GM12878 (cell line): Measurements from ENCODE around the gene AP3D1. TPM values are rescaled to one million over a fixed set of nuclear protein-coding genes. Genes with fewer than 3 reads are reported as not detected.

Source experiments
- ATAC-seq: fragments of 200-7000 bp; cut with Tn5 transposase; 3 replicates; pipeline ENCODE4 v1.9.1; 2020; ENCODE audit warnings: mild to moderate bottlenecking, moderate library complexity
- BruUV-seq: library from RNA; stranded (reverse); fragments of 400-500 nt; replicated peaks from 2 replicates; lab custom pipeline; 2021; lab: Mats Ljungman, UMichigan
- CTCF ChIA-PET: fragments of 300-600 bp; sonication (Branson Sonifier 250); formaldehyde crosslinking; extraction: SDS; loops from one replicate; lab custom pipeline; 2021; ENCODE audit warnings: inconsistent platforms; lab: Yijun Ruan, JAX
- POLR2A ChIA-PET: fragments of 350-600 bp; formaldehyde crosslinking; extraction: SDS; loops from one replicate; lab custom pipeline; 2021; ENCODE audit warnings: inconsistent platforms; lab: Charles Lee
- RAD21 ChIA-PET: fragments of 300-600 bp; sonication (Branson Sonifier 250); formaldehyde crosslinking; loops from one replicate; lab custom pipeline; 2023; ENCODE audit warnings: antibody characterized with exemption; ENCODE audit not compliant: unreplicated experiment; lab: Charles Lee
- SMC1A ChIA-PET: fragments of 300-600 bp; sonication (Branson Sonifier 250); formaldehyde crosslinking; loops from one replicate; lab custom pipeline; 2023; ENCODE audit not compliant: unreplicated experiment, uncharacterized antibody; lab: Charles Lee
- DNase-seq: peaks from one replicate; pipeline ENCODE4 v3.0.0-alpha.2; 2011; ENCODE audit warnings: low read depth, low spot score
- FAIRE-seq: peaks from 3 replicates; lab custom pipeline; 2011; peaks lifted over from hg19 to GRCh38; lab: Jason Lieb, UNC
- H2AFZ ChIP-seq: 2 replicates; pipeline ENCODE4 v1.6.0; 2011; ENCODE audit warnings: low read depth, low read length, control low read depth; ENCODE audit not compliant: control insufficient read depth
- H3K27ac ChIP-seq: 2 replicates; pipeline ENCODE4 v1.5.1; 2011; ENCODE audit warnings: control low read depth; ENCODE audit not compliant: control insufficient read depth, insufficient read depth
- H3K27me3 ChIP-seq, 2 experiments: replicated peaks in 1 of 2; 2 replicates each; pipeline versions ENCODE4 v1.6.0 to v1.6.1; 2011; ENCODE audit warnings: low read length in 1 of 2; ENCODE audit not compliant: control insufficient read depth in 2 of 2, insufficient read depth in 2 of 2
- H3K36me3 ChIP-seq, 2 experiments: 2 replicates each; pipeline ENCODE4 v1.5.1; 2011; ENCODE audit warnings: low read length in 1 of 2; ENCODE audit not compliant: control insufficient read depth in 2 of 2, insufficient read depth in 2 of 2
- H3K4me1 ChIP-seq: 2 replicates; pipeline ENCODE4 v1.6.1; 2011; ENCODE audit warnings: mild to moderate bottlenecking, low read length, moderate library complexity, mixed read lengths; ENCODE audit not compliant: control insufficient read depth, insufficient read depth
- H3K4me2 ChIP-seq: 2 replicates; pipeline ENCODE4 v1.6.0; 2011; ENCODE audit warnings: control low read depth; ENCODE audit not compliant: control insufficient read depth, insufficient read depth
- H3K4me3 ChIP-seq: fragments of 200-600 bp; sonication (generic); 2 replicates; pipeline ENCODE4 v1.5.1; 2016
- H3K79me2 ChIP-seq: 2 replicates; pipeline ENCODE4 v1.6.0; 2011; ENCODE audit warnings: low read length; ENCODE audit not compliant: control insufficient read depth, insufficient read depth
- H3K9ac ChIP-seq: 2 replicates; pipeline ENCODE4 v1.8.0; 2011; ENCODE audit warnings: low read length, control low read depth, mixed read lengths; ENCODE audit not compliant: control insufficient read depth, insufficient read depth
- H3K9me3 ChIP-seq: replicated peaks from 3 replicates; pipeline ENCODE4 v1.5.1; 2011; ENCODE audit warnings: mild to moderate bottlenecking, low read length; ENCODE audit not compliant: control insufficient read depth, insufficient read depth
- H4K20me1 ChIP-seq: 2 replicates; pipeline ENCODE4 v1.6.0; 2011; ENCODE audit not compliant: control insufficient read depth, insufficient read depth
- ATF7 ChIP-seq: fragments of 450-650 bp; IDR thresholded peaks from 2 replicates; pipeline ENCODE4 v1.6.1; 2016; ENCODE audit warnings: low read depth, mild to moderate bottlenecking
- EED ChIP-seq: sonication (generic); IDR thresholded peaks from 2 replicates; pipeline ENCODE4 v1.6.1; 2016; ENCODE audit warnings: antibody characterized with exemption, low read depth
- GATAD2B ChIP-seq: fragments of 450-650 bp; conservative IDR thresholded peaks from 2 replicates; pipeline ENCODE4 v1.6.1; 2017; ENCODE audit warnings: low read depth, mild to moderate bottlenecking, moderate library complexity
- MTA2 ChIP-seq: fragments of 450-650 bp; IDR thresholded peaks from 2 replicates; pipeline ENCODE4 v1.6.1; 2016; ENCODE audit warnings: low read depth, mild to moderate bottlenecking, moderate library complexity
- NBN ChIP-seq: fragments of 450-650 bp; IDR thresholded peaks from 2 replicates; pipeline ENCODE4 v1.6.1; 2016
- PKNOX1 ChIP-seq: fragments of 450-650 bp; IDR thresholded peaks from 2 replicates; pipeline ENCODE4 v1.6.1; 2016; ENCODE audit warnings: mild to moderate bottlenecking
- RCOR1 ChIP-seq: conservative IDR thresholded peaks from 2 replicates; pipeline ENCODE4 v1.6.1; 2012; ENCODE audit warnings: low read depth, low read length, improper control_type of control experiment
- RELB ChIP-seq: fragments of 450-650 bp; IDR thresholded peaks from 2 replicates; pipeline ENCODE4 v1.6.1; 2017; ENCODE audit warnings: low read depth, mild to moderate bottlenecking, moderate library complexity
- TCF3 ChIP-seq: IDR thresholded peaks from 2 replicates; pipeline ENCODE4 v1.6.1; 2012; ENCODE audit warnings: low read depth, mild to moderate bottlenecking, low read length, borderline replicate concordance; ENCODE audit not compliant: insufficient read depth
- ZNF217 ChIP-seq: fragments of 450-650 bp; IDR thresholded peaks from 2 replicates; pipeline ENCODE4 v1.6.1; 2017; ENCODE audit warnings: antibody characterized with exemption, mild to moderate bottlenecking
- WGBS: methylation state at CpG from one replicate; pipeline ENCODE4 v1.1.6; 2016; ENCODE audit warnings: low lambda C conversion rate; ENCODE audit not compliant: insufficient replicate concordance, insufficient coverage; ENCODE audit errors: missing lambda C conversion rate; 5-methylcytosine and 5-hydroxymethylcytosine counted together
- in situ Hi-C: fragments of 300-500 bp; cut with MboI; formaldehyde crosslinking; loops from 9 replicates; pipeline ENCODE4 v1.14.3; 2018; ENCODE audit warnings: mixed read lengths
- intact Hi-C: fragments of 100-400 bp; cut with micrococcal nuclease; formaldehyde crosslinking; loops from one replicate; pipeline ENCODE4 v1.14.2; 2022; ENCODE audit not compliant: unreplicated experiment
- polyA plus RNA-seq, 11 experiments: library from polyadenylated mRNA; depleted of rRNA in 4 of 11; unstranded in 6 of 11; stranded (reverse) in 5 of 11; fragments of >200 nt; fragmentation: Nextera tagmentation in 4 of 11; fragmentation: Illumina TruSeq in 1 of 11; extraction: Ambion mirVana in 4 of 11; extraction: Trizol in 1 of 11; gene quantifications; 1 replicate in 1 of 11; 2 replicates in 10 of 11; pipeline versions ENCODE4 v1.2.1 to v1.2.3, GENCODE V29; 2011 to 2016; ENCODE audit warnings: inconsistent platforms in 2 of 11, missing spikeins in 2 of 11, low read depth in 1 of 11
- total RNA-seq, 4 experiments: library from RNA; depleted of rRNA in 3 of 4; stranded (reverse); fragments of >200 nt in 3 of 4; fragmentation: Illumina TruSeq in 1 of 4; extraction: Trizol in 1 of 4; gene quantifications; 2 replicates each; pipeline versions ENCODE4 v1.2.1 to v1.2.3, GENCODE V29; 2013 to 2021
- TF ChIP-seq, protein P1 (sequence below): IDR thresholded peaks from 2 replicates; pipeline ENCODE4 v1.6.1; 2011; ENCODE audit warnings: borderline replicate concordance, low read depth, mild to moderate bottlenecking, moderate library complexity, low read length; ENCODE audit not compliant: insufficient read depth, poor library complexity, severe bottlenecking
- TF ChIP-seq, protein P2 (sequence below): fragments of 450-650 bp; IDR thresholded peaks from 2 replicates; pipeline ENCODE4 v1.6.1; 2017; ENCODE audit warnings: mild to moderate bottlenecking, moderate library complexity

Gene AP3D1
- total and polyA plus RNA-seq, 10 of the 15 experiments (the other 5 are each of a cell fraction or from before 2014, with no cell fraction given), result 1.5 to 108 (median 59.1) TPM

- peaks cover 14% of the 10 kb centered on the region for H4K20me1 ChIP-seq
- ChIA-PET SMC1A (interaction anchor here (0.9 to 2.5 kb wide), 12 partner anchors 9 to 148 kb away, joined by 3 to 15 read pairs (median 4); no protein-coding TSS in a partner anchor), CTCF (interaction anchor here (0.9 to 3.0 kb wide), 13 partner anchors 8 to 124 kb away, joined by 3 to 27 read pairs (median 4); no protein-coding TSS in a partner anchor), POLR2A (interaction anchor here (0.5 to 6.0 kb wide), 23 partner anchors 8 to 1936 kb away, joined by 3 to 110 read pairs (median 4); partner anchors contain the start of genes AP3D1 and MOB3A), RAD21 (interaction anchor here (0.9 to 2.7 kb wide), 16 partner anchors 8 to 195 kb away, joined by 3 to 17 read pairs (median 4); partner anchors contain the start of gene IZUMO4)
- peak overlapping the region; percentile 86 for H3K27ac ChIP-seq
- no peaks in the 10 kb centered on the region for H3K9me3 ChIP-seq
- H3K9ac ChIP-seq, result peak overlapping the region; percentile 62
- in situ Hi-C loops (no loop called here), intact Hi-C loops (loop anchor here (2.0 to 5.0 kb wide), 2 partner anchors 39 to 155 kb away; no protein-coding TSS in a partner anchor)
- H3K79me2 ChIP-seq, result peaks cover 50% of the 10 kb centered on the region
- peak overlapping the region; percentile 58 for H3K4me2 ChIP-seq
- peak overlapping the region; percentile 37; the same call in 1 of the 2 replicates for H3K4me3 ChIP-seq
- peak; percentile 57 for FAIRE-seq
- peak; percentile 33 for ATAC-seq
- no TSS peak for BruUV-seq
- H3K27me3 ChIP-seq, result no peaks in the 10 kb centered on the region
- WGBS, result 8% methylated on average over 18 of the region's 18 CpGs
- peaks cover 55% of the 10 kb centered on the region for H3K4me1 ChIP-seq
- H2AFZ ChIP-seq, result peak overlapping the region; percentile 46
- DNase-seq, result peak; percentile 72
- peaks cover 0 to 2% of the 10 kb centered on the region in 2 experiments; a peak in 2 of 4 replicates for H3K36me3 ChIP-seq
- TF ChIP-seq MTA2 (peak; percentile 74), NBN (peak; percentile 76), GATAD2B (peak; percentile 98), ZNF217 (peak; percentile 22; the same call in 1 of the 2 replicates), ATF7 (peak; percentile 39), TCF3 (peak; percentile 76; the same call in 1 of the 2 replicates), EED (peak; percentile 59; the same call in 1 of the 2 replicates), RELB (peak; percentile 84), RCOR1 (0 out of 2 replicates have a peak, but pooled peaks have one; percentile 68), PKNOX1 (0 out of 2 replicates have a peak, but pooled peaks have one; percentile 1)
- TF ChIP-seq, protein P1, sequence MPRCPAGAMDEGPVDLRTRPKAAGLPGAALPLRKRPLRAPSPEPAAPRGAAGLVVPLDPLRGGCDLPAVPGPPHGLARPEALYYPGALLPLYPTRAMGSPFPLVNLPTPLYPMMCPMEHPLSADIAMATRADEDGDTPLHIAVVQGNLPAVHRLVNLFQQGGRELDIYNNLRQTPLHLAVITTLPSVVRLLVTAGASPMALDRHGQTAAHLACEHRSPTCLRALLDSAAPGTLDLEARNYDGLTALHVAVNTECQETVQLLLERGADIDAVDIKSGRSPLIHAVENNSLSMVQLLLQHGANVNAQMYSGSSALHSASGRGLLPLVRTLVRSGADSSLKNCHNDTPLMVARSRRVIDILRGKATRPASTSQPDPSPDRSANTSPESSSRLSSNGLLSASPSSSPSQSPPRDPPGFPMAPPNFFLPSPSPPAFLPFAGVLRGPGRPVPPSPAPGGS, result peak; percentile 75
- TF ChIP-seq, protein P2, sequence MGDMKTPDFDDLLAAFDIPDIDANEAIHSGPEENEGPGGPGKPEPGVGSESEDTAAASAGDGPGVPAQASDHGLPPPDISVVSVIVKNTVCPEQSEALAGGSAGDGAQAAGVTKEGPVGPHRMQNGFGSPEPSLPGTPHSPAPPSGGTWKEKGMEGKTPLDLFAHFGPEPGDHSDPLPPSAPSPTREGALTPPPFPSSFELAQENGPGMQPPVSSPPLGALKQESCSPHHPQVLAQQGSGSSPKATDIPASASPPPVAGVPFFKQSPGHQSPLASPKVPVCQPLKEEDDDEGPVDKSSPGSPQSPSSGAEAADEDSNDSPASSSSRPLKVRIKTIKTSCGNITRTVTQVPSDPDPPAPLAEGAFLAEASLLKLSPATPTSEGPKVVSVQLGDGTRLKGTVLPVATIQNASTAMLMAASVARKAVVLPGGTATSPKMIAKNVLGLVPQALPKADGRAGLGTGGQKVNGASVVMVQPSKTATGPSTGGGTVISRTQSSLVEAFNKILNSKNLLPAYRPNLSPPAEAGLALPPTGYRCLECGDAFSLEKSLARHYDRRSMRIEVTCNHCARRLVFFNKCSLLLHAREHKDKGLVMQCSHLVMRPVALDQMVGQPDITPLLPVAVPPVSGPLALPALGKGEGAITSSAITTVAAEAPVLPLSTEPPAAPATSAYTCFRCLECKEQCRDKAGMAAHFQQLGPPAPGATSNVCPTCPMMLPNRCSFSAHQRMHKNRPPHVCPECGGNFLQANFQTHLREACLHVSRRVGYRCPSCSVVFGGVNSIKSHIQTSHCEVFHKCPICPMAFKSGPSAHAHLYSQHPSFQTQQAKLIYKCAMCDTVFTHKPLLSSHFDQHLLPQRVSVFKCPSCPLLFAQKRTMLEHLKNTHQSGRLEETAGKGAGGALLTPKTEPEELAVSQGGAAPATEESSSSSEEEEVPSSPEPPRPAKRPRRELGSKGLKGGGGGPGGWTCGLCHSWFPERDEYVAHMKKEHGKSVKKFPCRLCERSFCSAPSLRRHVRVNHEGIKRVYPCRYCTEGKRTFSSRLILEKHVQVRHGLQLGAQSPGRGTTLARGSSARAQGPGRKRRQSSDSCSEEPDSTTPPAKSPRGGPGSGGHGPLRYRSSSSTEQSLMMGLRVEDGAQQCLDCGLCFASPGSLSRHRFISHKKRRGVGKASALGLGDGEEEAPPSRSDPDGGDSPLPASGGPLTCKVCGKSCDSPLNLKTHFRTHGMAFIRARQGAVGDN, result peak; percentile 87
These were observed 99.3 kb downstream of the AP3D1 start for GRCh38 chr19:2051773-2052704.
